Trophoblast cell (in vitro differentiated cells and primary cell): ENCODE results near the gene CHST6.
A peak's percentile ranks its signal among the peaks of the same experiment; 100 is the strongest.

Experiments
- DNase-seq, 2 donors: peaks; one replicate each; pipeline ENCODE4 v3.0.0-alpha.2; 2016
- H2AFZ ChIP-seq: 2 replicates; pipeline ENCODE4 v1.6.1; 2013; ENCODE audit warnings: low read length, moderate library complexity, mild to moderate bottlenecking; ENCODE audit not compliant: insufficient read depth, poor library complexity
- H2AK5ac ChIP-seq: 2 replicates; pipeline ENCODE4 v1.6.1; 2013; ENCODE audit warnings: mild to moderate bottlenecking, low read length
- H2BK120ac ChIP-seq: 2 replicates; pipeline ENCODE4 v1.6.1; 2013; ENCODE audit warnings: low read length, mild to moderate bottlenecking, moderate library complexity; ENCODE audit not compliant: insufficient read depth, poor library complexity
- H2BK12ac ChIP-seq: 2 replicates; pipeline ENCODE4 v1.6.1; 2013; ENCODE audit warnings: mild to moderate bottlenecking, low read length, moderate library complexity
- H2BK5ac ChIP-seq: 2 replicates; pipeline ENCODE4 v1.6.1; 2013; ENCODE audit warnings: low read length, low read depth, moderate library complexity, mild to moderate bottlenecking; ENCODE audit not compliant: poor library complexity
- H3K14ac ChIP-seq: 2 replicates; pipeline ENCODE4 v1.6.1; 2013; ENCODE audit warnings: mild to moderate bottlenecking, low read length
- H3K18ac ChIP-seq: 2 replicates; pipeline ENCODE4 v1.6.1; 2013; ENCODE audit warnings: mild to moderate bottlenecking, low read length
- H3K23ac ChIP-seq: 2 replicates; pipeline ENCODE4 v1.6.1; 2013; ENCODE audit warnings: low read length
- H3K27ac ChIP-seq: 2 replicates; pipeline ENCODE4 v1.5.1; 2013; ENCODE audit warnings: low read depth, mild to moderate bottlenecking, inconsistent platforms, low read length, moderate library complexity
- H3K27me3 ChIP-seq: 2 replicates; pipeline ENCODE4 v1.6.1; 2013; ENCODE audit warnings: inconsistent platforms, mild to moderate bottlenecking, low read length, moderate library complexity; ENCODE audit not compliant: insufficient read depth
- H3K36me3 ChIP-seq, 2 experiments: 1 replicate in 1 of 2; 2 replicates in 1 of 2; pipeline ENCODE4 v1.6.1; 2013; ENCODE audit warnings: low read length in 2 of 2, mild to moderate bottlenecking in 2 of 2, moderate library complexity in 1 of 2; ENCODE audit not compliant: insufficient read depth in 2 of 2, control insufficient read depth in 1 of 2
- H3K4ac ChIP-seq: 2 replicates; pipeline ENCODE4 v1.6.1; 2013; ENCODE audit warnings: low read depth, mild to moderate bottlenecking, low read length, moderate library complexity
- H3K4me1 ChIP-seq, 2 experiments: 1 replicate in 1 of 2; 2 replicates in 1 of 2; pipeline ENCODE4 v1.6.1; 2013; ENCODE audit warnings: low read length in 2 of 2, mild to moderate bottlenecking in 2 of 2, moderate library complexity in 1 of 2; ENCODE audit not compliant: insufficient read depth in 2 of 2, control insufficient read depth in 1 of 2
- H3K4me2 ChIP-seq: 2 replicates; pipeline ENCODE4 v1.6.1; 2013; ENCODE audit warnings: inconsistent platforms, mild to moderate bottlenecking, low read length, moderate library complexity
- H3K4me3 ChIP-seq: 2 replicates; pipeline ENCODE4 v1.5.1; 2013; ENCODE audit warnings: mild to moderate bottlenecking, low read depth, low read length, inconsistent platforms
- H3K79me1 ChIP-seq: one replicate; pipeline ENCODE4 v1.6.1; 2013; ENCODE audit warnings: low read length
- H3K79me2 ChIP-seq: 2 replicates; pipeline ENCODE4 v1.6.1; 2013; ENCODE audit warnings: low read length, mild to moderate bottlenecking; ENCODE audit not compliant: control insufficient read depth, insufficient read depth, poor library complexity
- H3K9ac ChIP-seq: 2 replicates; pipeline ENCODE4 v1.6.1; 2013; ENCODE audit warnings: mild to moderate bottlenecking, low read length
- H3K9me3 ChIP-seq: 2 replicates; pipeline ENCODE4 v1.6.1; 2013; ENCODE audit warnings: low read depth, mild to moderate bottlenecking, control low read depth, inconsistent platforms, low read length; ENCODE audit not compliant: insufficient read depth
- H4K12ac ChIP-seq: 2 replicates; pipeline ENCODE4 v1.6.1; 2013; ENCODE audit warnings: low read depth, mild to moderate bottlenecking, low read length, moderate library complexity
- H4K8ac ChIP-seq: 2 replicates; pipeline ENCODE4 v1.6.1; 2013; ENCODE audit warnings: low read depth, mild to moderate bottlenecking, low read length, moderate library complexity
- H4K91ac ChIP-seq: one replicate; pipeline ENCODE4 v1.6.1; 2013; ENCODE audit warnings: low read depth, mild to moderate bottlenecking, low read length, moderate library complexity
- WGBS: extraction: QIAGEN DNeasy Blood & Tissue Kit; methylation state at CpG from one replicate; pipeline ENCODE4 v1.1.7; 2013; ENCODE audit warnings: missing lambda C conversion rate; ENCODE audit not compliant: insufficient read length, insufficient coverage; ENCODE audit errors: extremely low coverage; 5-methylcytosine and 5-hydroxymethylcytosine counted together

The CHST6 gene

GRCh38 chr16:75532791-75533190 lies 37.5 kb upstream of the CHST6 start:
- WGBS = no CpG with 5 or more reads among the region's 2 CpGs
- Histone ChIP-seq H3K4me2 (no peak overlapping the region), H3K27me3 (no peaks in the 10 kb centered on the region), H3K27ac (no peak overlapping the region), H3K36me3 (no peaks in the 10 kb centered on the region), H3K4ac (no peak overlapping the region), H3K4me3 (no peak overlapping the region), H3K9me3 (peaks cover 2% of the 10 kb centered on the region), H4K8ac (no peak overlapping the region), H2AK5ac (no peak overlapping the region), H4K91ac (no peak overlapping the region), H2BK5ac (no peak overlapping the region), H4K12ac (no peak overlapping the region), H2AFZ (no peak overlapping the region), H3K23ac (no peak overlapping the region), H3K9ac (no peak overlapping the region), H3K4me1 (no peaks in the 10 kb centered on the region), H2BK12ac (no peak overlapping the region), H2BK120ac (no peak overlapping the region), H3K79me1 (no peaks in the 10 kb centered on the region), H3K79me2 (no peaks in the 10 kb centered on the region), H3K14ac (no peak overlapping the region), H3K18ac (no peak overlapping the region)
- no peak for DNase-seq

DNA sequence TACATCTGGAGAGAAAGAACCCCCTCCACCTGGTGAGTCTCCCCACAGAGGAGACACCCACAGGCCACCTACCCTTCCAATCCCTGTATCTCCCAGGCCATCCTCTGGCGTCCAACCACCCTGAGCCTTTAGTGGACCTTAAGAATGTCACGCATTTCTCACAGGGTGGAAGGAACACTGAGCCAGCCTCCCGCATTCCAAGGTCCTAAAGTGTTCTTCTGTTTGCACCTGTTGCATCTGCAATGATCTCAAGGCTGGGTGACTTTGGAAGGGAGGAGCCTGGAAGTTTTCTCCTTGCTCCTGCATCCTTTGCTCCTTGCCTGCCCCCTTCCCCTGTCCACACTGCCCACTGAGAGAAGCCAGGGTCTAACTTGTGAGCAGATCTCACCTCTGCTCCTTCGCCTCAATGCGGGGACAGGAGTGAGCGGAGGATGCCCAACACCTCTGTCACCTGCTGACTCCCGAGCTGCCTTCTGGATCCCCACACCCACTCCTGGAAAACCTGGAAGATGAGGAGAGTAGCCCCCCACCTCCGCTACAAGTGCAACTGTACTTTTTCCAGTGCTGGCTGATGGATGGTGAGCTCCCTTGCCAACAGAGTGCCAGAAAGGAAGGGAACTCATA lies 37.0 kb upstream of the CHST6 start:
- no peaks in the 10 kb centered on the region for H3K79me2 ChIP-seq
- WGBS = no CpG with 5 or more reads among the region's 8 CpGs

GRCh38 chr16:75529959-75530358 lies 34.7 kb upstream of the CHST6 start:
- Histone ChIP-seq H3K4ac (no peak overlapping the region), H3K36me3 (no peaks in the 10 kb centered on the region), H3K27ac (no peak overlapping the region), H3K18ac (no peak overlapping the region), H3K9ac (no peak overlapping the region), H2BK120ac (no peak overlapping the region), H3K27me3 (no peaks in the 10 kb centered on the region), H2BK12ac (no peak overlapping the region), H4K12ac (no peak overlapping the region), H4K91ac (no peak overlapping the region), H2AK5ac (no peak overlapping the region), H3K14ac (no peak overlapping the region), H3K4me3 (no peak overlapping the region), H3K4me1 (no peaks in the 10 kb centered on the region), H3K79me2 (no peaks in the 10 kb centered on the region), H4K8ac (no peak overlapping the region), H3K4me2 (no peak overlapping the region), H3K23ac (no peak overlapping the region), H3K79me1 (no peaks in the 10 kb centered on the region), H2BK5ac (no peak overlapping the region), H2AFZ (no peak overlapping the region), H3K9me3 (peaks cover 4% of the 10 kb centered on the region)
- DNase-seq = no peak
- WGBS = no CpG with 5 or more reads among the region's 29 CpGs

More for the DNA sequence above, 37.0 kb upstream of the CHST6 start:
- no peak for DNase-seq
- H3K79me1 ChIP-seq = no peaks in the 10 kb centered on the region
- H3K18ac ChIP-seq = no peak overlapping the region
- no peak overlapping the region for H2BK5ac ChIP-seq
- H3K14ac ChIP-seq = no peak overlapping the region
- no peaks in the 10 kb centered on the region for H3K4me1 ChIP-seq
- no peak overlapping the region for H4K91ac ChIP-seq
- H2BK120ac ChIP-seq = no peak overlapping the region
- H3K23ac ChIP-seq = no peak overlapping the region
- H2AK5ac ChIP-seq = no peak overlapping the region
- no peak overlapping the region for H3K4ac ChIP-seq
- H3K27me3 ChIP-seq = no peaks in the 10 kb centered on the region
- H4K12ac ChIP-seq = no peak overlapping the region
- H2AFZ ChIP-seq = no peak overlapping the region
- no peak overlapping the region for H4K8ac ChIP-seq
- H3K36me3 ChIP-seq = no peaks in the 10 kb centered on the region
- H2BK12ac ChIP-seq = no peak overlapping the region
- H3K9me3 ChIP-seq = peaks cover 2% of the 10 kb centered on the region
- H3K4me3 ChIP-seq = no peak overlapping the region
- no peak overlapping the region for H3K27ac ChIP-seq
- no peak overlapping the region for H3K9ac ChIP-seq
- no peak overlapping the region for H3K4me2 ChIP-seq

DNA sequence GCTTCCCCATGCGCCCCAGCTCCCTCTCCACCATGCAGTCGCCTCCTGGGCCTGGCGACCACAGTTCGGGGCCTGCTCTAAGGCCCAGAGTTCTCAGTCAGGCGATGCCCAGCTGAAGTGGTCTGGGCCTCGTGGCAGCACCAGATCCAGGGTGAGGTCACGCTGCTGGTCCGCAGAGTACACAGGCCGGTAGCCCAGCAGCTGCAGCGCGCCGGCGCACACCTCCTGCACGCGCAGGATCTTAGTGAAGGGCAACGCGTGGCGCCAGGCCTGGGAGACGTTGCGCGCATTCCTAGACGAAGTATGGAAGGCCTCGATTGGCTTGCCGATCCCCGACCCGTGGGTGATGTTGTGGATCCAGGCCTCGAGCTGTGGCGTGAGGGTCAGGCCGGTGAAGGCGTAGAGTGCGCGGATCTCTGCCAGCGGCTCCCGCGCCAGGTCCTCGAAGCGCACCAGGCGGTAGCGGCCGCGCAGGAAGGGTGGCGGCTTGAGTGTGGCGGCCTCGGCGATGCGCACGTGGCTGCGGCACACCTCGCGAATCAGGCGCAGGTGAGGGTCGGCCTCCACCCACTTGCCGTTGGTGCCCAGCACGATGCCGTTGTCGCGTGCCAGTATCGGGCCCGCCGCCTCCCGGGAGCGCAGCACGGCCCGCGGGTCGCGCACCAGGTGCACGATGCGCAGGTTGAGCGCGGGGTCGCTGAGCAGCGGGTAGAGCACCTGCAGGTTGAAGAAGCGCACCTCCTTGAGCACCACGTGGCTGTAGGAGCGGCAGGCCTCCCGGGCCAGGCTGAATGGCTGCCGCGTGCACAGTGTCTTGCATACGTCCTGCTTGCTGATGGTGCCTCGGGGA lies 34.0 kb upstream of the CHST6 start:
- no peak overlapping the region for H2AFZ ChIP-seq
- H2AK5ac ChIP-seq = no peak overlapping the region
- no peaks in the 10 kb centered on the region for H3K27me3 ChIP-seq
- no peak overlapping the region for H2BK12ac ChIP-seq
- no peak overlapping the region for H4K8ac ChIP-seq
- no peak overlapping the region for H4K12ac ChIP-seq
- DNase-seq = no peak
- H3K27ac ChIP-seq = no peak overlapping the region
- WGBS = no CpG with 5 or more reads among the region's 81 CpGs
- H3K36me3 ChIP-seq = no peaks in the 10 kb centered on the region
- H3K14ac ChIP-seq = no peak overlapping the region
- no peaks in the 10 kb centered on the region for H3K79me2 ChIP-seq
- peaks cover 4% of the 10 kb centered on the region for H3K9me3 ChIP-seq
- no peak overlapping the region for H2BK120ac ChIP-seq
- no peaks in the 10 kb centered on the region for H3K4me1 ChIP-seq
- H3K18ac ChIP-seq = no peak overlapping the region
- no peak overlapping the region for H4K91ac ChIP-seq
- H3K23ac ChIP-seq = no peak overlapping the region
- H2BK5ac ChIP-seq = no peak overlapping the region
- no peak overlapping the region for H3K4me2 ChIP-seq
- no peak overlapping the region for H3K9ac ChIP-seq
- H3K79me1 ChIP-seq = no peaks in the 10 kb centered on the region
- H3K4me3 ChIP-seq = peak overlapping the region; percentile 45
- no peak overlapping the region for H3K4ac ChIP-seq
